Testis (tissue), 3 donors: ENCODE measurements around the gene PRMT9. TPM values are rescaled to one million over a fixed set of nuclear protein-coding genes. Genes with fewer than 3 reads are reported as not detected.

Experiments
- DNase-seq: peaks from one replicate; pipeline ENCODE4 v3.0.0-alpha.2; 2019
- H3K27ac ChIP-seq, 2 donors: fragments of 200-600 bp; sonication (generic); one replicate each; pipeline ENCODE4 v1.5.1; 2019
- H3K27me3 ChIP-seq: fragments of 200-600 bp; sonication (generic); one replicate; pipeline ENCODE4 v1.5.1; 2019
- H3K36me3 ChIP-seq: fragments of 200-600 bp; sonication (generic); one replicate; pipeline ENCODE4 v1.5.1; 2017; ENCODE audit warnings: low read depth; ENCODE audit errors: missing control alignments
- H3K4me1 ChIP-seq: fragments of 200-600 bp; sonication (generic); one replicate; pipeline ENCODE4 v1.5.1; 2019
- H3K4me3 ChIP-seq, 2 donors: fragments of 200-600 bp; sonication (generic); one replicate each; pipeline ENCODE4 v1.5.1; 2017 to 2019
- H3K9me3 ChIP-seq: fragments of 200-600 bp; sonication (generic); one replicate; pipeline ENCODE4 v1.5.1; 2017
- CTCF ChIP-seq, 3 experiments: fragments of 450-650 bp in 2 of 3; fragments of 200-600 bp in 1 of 3; sonication (generic) in 1 of 3; IDR thresholded peaks; one replicate each; pipeline ENCODE4 v1.5.1; 2016 to 2019; ENCODE audit warnings: antibody characterized with exemption in 3 of 3, mild to moderate bottlenecking in 2 of 3, moderate library complexity in 1 of 3
- POLR2A ChIP-seq: fragments of 450-650 bp; IDR thresholded peaks from one replicate; pipeline ENCODE4 v1.6.1; 2017; ENCODE audit warnings: antibody characterized with exemption, mild to moderate bottlenecking, moderate library complexity
- WGBS, 2 donors: methylation state at CpG; one replicate each; pipeline ENCODE4 v1.1.5; 2018; 5-methylcytosine and 5-hydroxymethylcytosine counted together
- intact Hi-C: fragments of 100-400 bp; cut with DNase I; formaldehyde crosslinking; loops from one replicate; pipeline ENCODE4 v1.15.1; 2023; ENCODE audit warnings: low total_unique reads
- polyA plus RNA-seq: library from polyadenylated mRNA; stranded (reverse); fragments of 350-450 nt; fragmentation: Illumina TruSeq; extraction: RNeasy Lipid Tissue Mini Kit (QIAGEN cat#74804); gene quantifications from one replicate; pipeline ENCODE4 v1.2.3, GENCODE V29; 2014; ENCODE audit warnings: low read depth, low replicate concordance; ENCODE audit not compliant: insufficient read depth
- total RNA-seq, 2 donors: library from RNA; depleted of rRNA; stranded (reverse); fragments of >200 nt; gene quantifications; one replicate each; pipeline ENCODE4 v1.2.3, GENCODE V29; 2016

Gene PRMT9
- total and polyA plus RNA-seq, 3 donors from 2014 or later, result 22.7 to 27.5 (median 24.6) TPM

DNA sequence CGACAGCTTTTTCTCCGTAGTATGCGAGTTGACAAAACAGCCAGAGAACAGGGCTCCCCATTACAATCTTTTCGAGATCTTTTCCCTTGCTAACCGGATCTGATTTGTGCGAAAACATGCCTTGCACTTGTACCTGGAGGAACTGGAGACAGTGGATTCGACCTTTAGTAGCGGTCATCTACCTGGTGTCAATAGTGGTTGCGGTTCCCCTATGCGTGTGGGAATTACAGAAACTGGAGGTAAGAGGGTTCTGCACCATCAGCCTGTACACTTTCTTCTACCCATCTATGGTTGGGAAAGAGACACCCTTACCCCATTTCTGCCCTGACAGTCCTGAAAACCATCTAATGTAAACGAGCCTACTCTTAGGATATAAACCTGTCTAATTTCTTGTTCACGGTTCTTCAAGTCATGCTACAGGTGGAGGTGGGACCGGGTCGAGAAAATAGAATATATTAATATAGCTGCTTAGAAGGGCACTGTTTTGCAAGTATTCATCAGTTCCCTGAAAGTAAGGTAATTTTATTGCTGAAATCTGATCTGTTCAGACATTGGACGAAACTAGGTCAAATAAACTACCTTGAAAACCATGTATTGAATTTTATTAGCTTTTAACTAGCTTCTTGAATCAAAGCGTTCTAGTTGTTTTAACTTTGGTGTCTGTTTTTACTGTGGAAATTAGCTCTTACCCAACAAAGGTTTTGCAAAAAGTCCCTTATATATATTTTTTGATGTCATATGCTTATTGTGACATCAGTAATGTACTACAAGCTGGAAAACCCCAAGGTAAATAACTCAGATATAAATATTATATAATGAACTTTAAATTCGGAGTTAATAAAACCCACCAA, 65.9 kb downstream of the PRMT9 start:
- 8% methylated on average over 16 to 17 of the region's 17 CpGs for WGBS, 2 donors
- no peak for TF ChIP-seq POLR2A
- TF ChIP-seq CTCF (IDR thresholded peaks at IDR 0.05), result no peak
- H3K27me3 ChIP-seq, result no peaks in the 10 kb centered on the region
- H3K27ac ChIP-seq, result peak overlapping the region; percentile 57 to 84
- intact Hi-C loops, result no loop called here
- no peaks in the 10 kb centered on the region for H3K36me3 ChIP-seq
- DNase-seq, result no peak
- peaks cover 25% of the 10 kb centered on the region for H3K4me1 ChIP-seq
- H3K9me3 ChIP-seq, result no peaks in the 10 kb centered on the region
- H3K4me3 ChIP-seq, result peak overlapping the region; percentile 85 to 90

DNA sequence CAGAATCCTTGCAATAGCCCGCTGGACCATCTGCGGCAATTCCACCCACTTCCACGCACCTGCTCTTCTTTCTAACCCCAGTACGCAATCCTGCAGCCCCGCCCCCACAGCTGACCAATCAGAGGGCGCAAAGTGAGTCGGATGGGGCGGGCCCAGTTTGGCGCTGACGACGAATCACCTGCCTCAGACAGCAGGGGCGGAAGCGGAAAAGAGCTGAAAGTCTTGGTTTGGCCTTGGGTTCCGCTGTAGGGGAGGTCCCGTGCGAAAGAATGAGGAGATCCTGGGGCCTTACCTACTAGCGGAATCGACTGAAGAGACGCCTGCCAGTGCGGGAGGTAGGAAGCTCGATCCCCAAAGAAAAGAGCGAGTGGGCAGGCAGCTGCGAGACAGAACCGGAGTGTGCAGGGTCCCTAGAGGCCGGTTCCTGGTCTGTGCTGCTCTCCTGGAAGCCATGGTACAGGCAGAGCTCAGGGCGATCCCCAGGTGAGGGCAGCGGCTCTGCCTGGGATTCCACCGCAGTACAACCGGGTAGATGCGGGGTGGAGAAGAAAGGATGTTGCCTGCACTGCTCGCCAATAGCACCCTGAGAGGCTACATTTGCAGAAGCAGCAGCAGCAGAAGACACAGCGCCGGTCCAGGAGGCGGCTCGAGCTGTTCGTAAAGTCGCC, 66.7 kb downstream of the PRMT9 start, which contains the start of gene TMEM184C:
TSS of gene TMEM184C (plus strand) at position 225 of the 668 bp plus-strand sequence. CDS start 560 bp downstream, outside the sequence.
- Histone ChIP-seq H3K4me1 (peaks cover 25% of the 10 kb centered on the region), H3K27me3 (no peaks in the 10 kb centered on the region), H3K9me3 (no peaks in the 10 kb centered on the region), H3K4me3 (peak within 1 kb of the TSS; percentile 85 to 90), H3K36me3 (no peaks in the 10 kb centered on the region), H3K27ac (peak within 1 kb of the TSS; percentile 57 to 84)
- intact Hi-C loops, result no loop called here
- WGBS, 2 donors, result 0 to 1% methylated on average over 16 to 37 of the region's 37 CpGs
- peak; percentile 99 for DNase-seq
- peak; percentile 31 for TF ChIP-seq POLR2A
- TF ChIP-seq CTCF (IDR thresholded peaks at IDR 0.05), result no peak

DNA sequence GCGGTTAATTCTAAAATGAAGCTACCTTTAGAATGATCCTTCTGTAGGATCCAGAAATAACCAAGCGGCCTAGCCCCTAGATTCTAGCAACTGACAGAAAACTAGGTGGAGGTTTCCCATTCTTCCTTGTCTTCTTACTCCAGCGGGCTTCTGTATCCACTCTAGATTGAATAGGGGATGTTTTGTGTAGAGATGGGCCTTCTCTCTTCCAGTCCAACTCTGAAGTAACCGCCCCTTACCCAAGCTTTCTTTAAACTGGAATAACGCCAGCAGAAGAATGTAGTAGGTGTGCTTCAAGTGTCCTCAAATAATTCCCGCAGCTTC, 67.2 kb downstream of the PRMT9 start:
- no peaks in the 10 kb centered on the region for H3K36me3 ChIP-seq
- H3K4me3 ChIP-seq, result peak overlapping the region; percentile 85 to 90
- peaks cover 25% of the 10 kb centered on the region for H3K4me1 ChIP-seq
- no peak for TF ChIP-seq CTCF (IDR thresholded peaks at IDR 0.05)
- TF ChIP-seq POLR2A, result no peak
- peak overlapping the region; percentile 36 to 84 for H3K27ac ChIP-seq
- no peak for DNase-seq
- H3K27me3 ChIP-seq, result no peaks in the 10 kb centered on the region
- 24 to 27% methylated on average over 6 of the region's 6 CpGs for WGBS, 2 donors
- intact Hi-C loops, result no loop called here
- no peaks in the 10 kb centered on the region for H3K9me3 ChIP-seq

- Histone ChIP-seq H3K4me1 (no peaks in the 10 kb centered on the region), H3K36me3 (no peaks in the 10 kb centered on the region), H3K4me3 (no peak overlapping the region), H3K9me3 (no peaks in the 10 kb centered on the region), H3K27me3 (no peaks in the 10 kb centered on the region), H3K27ac (no peak overlapping the region)
- DNase-seq, result no peak
- TF ChIP-seq POLR2A (no peak), CTCF (IDR thresholded peaks at IDR 0.05) (no peak)
- intact Hi-C loops, result no loop called here
- 87 to 93% methylated on average over 1 of the region's 1 CpG for WGBS, 2 donors
These were observed 73.3 kb downstream of the PRMT9 start for GRCh38 chr4:147610686-147611085.
